ENCODE data around the gene PLCE1. TPM values are rescaled to one million over a fixed set of nuclear protein-coding genes. Genes with fewer than 3 reads are reported as not detected.

Gene PLCE1
- total and polyA plus RNA-seq, 2 of the 4 experiments (the other 2 are of a cell fraction): 2.2 to 4.5 TPM

GRCh38 chr10:94042001-94042833 is 48.5 kb downstream of the PLCE1 start:
- Histone ChIP-seq H3K56ac (ENCODE audit: extremely low read depth, insufficient read depth, low read length) (no peak overlapping the region), H3K18ac (ENCODE audit: low read depth, low read length) (no peak overlapping the region; the same call in 1 of the 2 replicates), H4K8ac (ENCODE audit: low read depth in 2 of 2, low read length in 2 of 2) (no peak overlapping the region), H2AK9ac (replicated peaks; ENCODE audit: low read depth, low read length, poor library complexity) (no peak overlapping the region), H3K9ac (ENCODE audit: low read depth, low read length) (no peak overlapping the region), H2BK5ac (ENCODE audit: low read depth, low read length, poor library complexity, severe bottlenecking) (no peak overlapping the region), H3K4ac (ENCODE audit: low read depth, low read length) (no peak overlapping the region), H3K4me3 (ENCODE audit: insufficient read depth, low read depth, low read length) (no peak overlapping the region), H3K27ac (ENCODE audit: insufficient read depth, low read length) (no peak overlapping the region), H3K4me2 (ENCODE audit: low read depth, low read length) (no peak overlapping the region), H2AFZ (replicated peaks; ENCODE audit: low read length, poor library complexity) (no peak overlapping the region), H3K27me3 (ENCODE audit: control insufficient read depth, insufficient read depth, low read length) (no peaks in the 10 kb centered on the region), H3K14ac (replicated peaks; ENCODE audit: low read depth, low read length) (no peak overlapping the region), H2BK120ac (ENCODE audit: low read depth, low read length) (no peak overlapping the region), H2AK5ac (ENCODE audit: low read depth, low read length) (no peak overlapping the region), H3K4me1 (ENCODE audit: control insufficient read depth, insufficient read depth, low read length) (peaks cover 2% of the 10 kb centered on the region), H4K5ac (ENCODE audit: low read depth, low read length) (no peak overlapping the region), H3K23ac (ENCODE audit: low read depth, low read length) (no peak overlapping the region), H3K9me3 (ENCODE audit: control insufficient read depth, insufficient read depth, low read length) (no peaks in the 10 kb centered on the region), H3K36me3 (ENCODE audit: control insufficient read depth, insufficient read depth, low read length) (no peaks in the 10 kb centered on the region), H4K91ac (ENCODE audit: insufficient read depth, low read depth, low read length) (no peak overlapping the region), H2BK15ac (ENCODE audit: low read depth, low read length) (no peak overlapping the region), H4K20me1 (ENCODE audit: insufficient read depth, low read length) (no peaks in the 10 kb centered on the region), H3K9me1 (ENCODE audit: insufficient read depth, low read length) (0 out of 2 replicates have a peak, but pooled peaks cover 3% of the 10 kb centered on the region), H3K79me1 (ENCODE audit: low read depth in 1 of 2, low read length in 2 of 2) (no peaks in the 10 kb centered on the region), H2BK20ac (ENCODE audit: low read depth, low read length) (peak overlapping the region; percentile 2; the same call in 1 of the 2 replicates)
- 80% methylated on average over 1 of the region's 3 CpGs; no CpG with 5 or more reads in 1 of the 2 experiments for WGBS, 2 experiments (ENCODE audit: extremely low coverage in 2 of 2, insufficient read length in 1 of 2)
- BruUV-seq (replicated peaks): no TSS peak
- TF ChIP-seq FOS (IDR thresholded peaks at IDR 0.05; ENCODE audit: low read depth, low read length): 0 out of 2 replicates have a peak, but pooled peaks have one; percentile 38
- no peak; the same call in 1 of the 2 replicates for TF ChIP-seq SMC3 (IDR thresholded peaks at IDR 0.05; ENCODE audit: low read depth, low read length)
- peak; percentile 35 for TF ChIP-seq CTCF (conservative IDR thresholded peaks at IDR 0.05; ENCODE audit: low read depth, low read length)
- TF ChIP-seq RFX5 (IDR thresholded peaks at IDR 0.05; ENCODE audit: low read depth, low read length): no peak
- CTCF ChIA-PET: no interaction called here
- intact Hi-C loops (cut with micrococcal nuclease): no loop called here
- peak; percentile 90 for ATAC-seq (ENCODE audit: low read depth)
- in situ Hi-C loops (cut with MboI; ENCODE audit: low sequenced_read_pairs): no loop called here
- peak; percentile 79 for DNase-seq
- POLR2A ChIA-PET (ENCODE audit: unreplicated experiment): no interaction called here
- dilution Hi-C loops (cut with HindIII; ENCODE audit: low sequenced_read_pairs, unreplicated experiment): no loop called here
